ENCODE measurements around the gene UBTF.

UBTF gene

DNA sequence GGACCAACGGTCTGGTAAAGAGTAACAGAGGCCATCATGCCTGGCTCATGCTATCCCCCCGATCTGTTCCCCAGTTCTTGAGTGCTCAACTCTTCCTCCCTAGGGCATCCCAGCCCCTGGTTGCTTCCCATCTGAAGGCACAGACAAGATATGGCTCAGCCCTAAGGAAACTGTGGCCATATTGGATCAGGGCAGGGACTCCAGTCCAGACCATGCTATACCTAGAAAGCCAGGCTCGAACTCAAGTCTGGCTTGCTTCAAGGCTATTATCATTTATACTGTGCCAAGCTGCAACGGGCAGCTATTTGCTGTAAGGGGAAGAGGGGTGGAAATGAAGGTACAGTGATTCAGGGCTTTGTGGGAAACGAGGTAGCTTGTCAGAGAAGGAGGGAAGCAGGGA lies 2.8 kb downstream of the UBTF start:
- in situ Hi-C loops (cut with HindIII; ENCODE audit: low pct_unique_long_range_greater_than_20kb, low sequenced_read_pairs), result no loop called here
- DNase-seq (ENCODE audit: low read depth in 1 of 2, low spot score in 1 of 2), result no peak
- no peak for TF ChIP-seq JUND (IDR thresholded peaks at IDR 0.05; ENCODE audit: low read depth)

DNA sequence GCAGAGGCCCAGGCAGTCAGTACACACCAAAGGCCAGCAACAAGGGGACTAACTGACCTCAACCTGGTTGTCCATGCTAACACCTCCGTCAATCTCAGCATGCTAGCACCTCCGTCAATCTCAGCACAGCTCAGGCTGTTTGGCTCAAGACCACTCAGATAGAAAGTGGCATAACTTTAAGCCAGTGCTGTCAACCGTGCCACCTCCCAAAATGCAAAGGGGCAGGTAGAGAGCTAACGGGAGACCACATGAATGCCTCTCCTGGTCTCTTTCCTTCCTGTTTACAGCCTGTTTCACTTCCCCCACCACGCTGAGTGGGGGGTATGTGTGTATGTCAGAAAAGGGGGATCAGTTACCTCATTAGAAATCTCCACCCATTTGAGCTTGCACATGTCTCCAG lies 3.3 kb downstream of the UBTF start:
- no peak for DNase-seq (ENCODE audit: low read depth in 1 of 2, low spot score in 1 of 2)
- in situ Hi-C loops (cut with HindIII; ENCODE audit: low pct_unique_long_range_greater_than_20kb, low sequenced_read_pairs), result no loop called here
- TF ChIP-seq JUND (IDR thresholded peaks at IDR 0.05; ENCODE audit: low read depth), result no peak

- no peak for DNase-seq (ENCODE audit: low read depth in 1 of 2, low spot score in 1 of 2)
- TF ChIP-seq JUND (IDR thresholded peaks at IDR 0.05; ENCODE audit: low read depth), result no peak
- in situ Hi-C loops (cut with HindIII; ENCODE audit: low pct_unique_long_range_greater_than_20kb, low sequenced_read_pairs), result no loop called here
These were observed 4.6 kb downstream of the UBTF start for GRCh38 chr17:44214896-44215295.

GRCh38 chr17:44214230-44214494 lies 5.3 kb downstream of the UBTF start:
- in situ Hi-C loops (cut with HindIII; ENCODE audit: low pct_unique_long_range_greater_than_20kb, low sequenced_read_pairs), result no loop called here
- no peak for DNase-seq (ENCODE audit: low read depth in 1 of 2, low spot score in 1 of 2)
- no peak for TF ChIP-seq JUND (IDR thresholded peaks at IDR 0.05; ENCODE audit: low read depth)

- TF ChIP-seq JUND (IDR thresholded peaks at IDR 0.05; ENCODE audit: low read depth), result no peak
- in situ Hi-C loops (cut with HindIII; ENCODE audit: low pct_unique_long_range_greater_than_20kb, low sequenced_read_pairs), result no loop called here
- DNase-seq (ENCODE audit: low read depth in 1 of 2, low spot score in 1 of 2), result no peak
These were observed 5.9 kb downstream of the UBTF start for GRCh38 chr17:44213403-44214229.

DNA sequence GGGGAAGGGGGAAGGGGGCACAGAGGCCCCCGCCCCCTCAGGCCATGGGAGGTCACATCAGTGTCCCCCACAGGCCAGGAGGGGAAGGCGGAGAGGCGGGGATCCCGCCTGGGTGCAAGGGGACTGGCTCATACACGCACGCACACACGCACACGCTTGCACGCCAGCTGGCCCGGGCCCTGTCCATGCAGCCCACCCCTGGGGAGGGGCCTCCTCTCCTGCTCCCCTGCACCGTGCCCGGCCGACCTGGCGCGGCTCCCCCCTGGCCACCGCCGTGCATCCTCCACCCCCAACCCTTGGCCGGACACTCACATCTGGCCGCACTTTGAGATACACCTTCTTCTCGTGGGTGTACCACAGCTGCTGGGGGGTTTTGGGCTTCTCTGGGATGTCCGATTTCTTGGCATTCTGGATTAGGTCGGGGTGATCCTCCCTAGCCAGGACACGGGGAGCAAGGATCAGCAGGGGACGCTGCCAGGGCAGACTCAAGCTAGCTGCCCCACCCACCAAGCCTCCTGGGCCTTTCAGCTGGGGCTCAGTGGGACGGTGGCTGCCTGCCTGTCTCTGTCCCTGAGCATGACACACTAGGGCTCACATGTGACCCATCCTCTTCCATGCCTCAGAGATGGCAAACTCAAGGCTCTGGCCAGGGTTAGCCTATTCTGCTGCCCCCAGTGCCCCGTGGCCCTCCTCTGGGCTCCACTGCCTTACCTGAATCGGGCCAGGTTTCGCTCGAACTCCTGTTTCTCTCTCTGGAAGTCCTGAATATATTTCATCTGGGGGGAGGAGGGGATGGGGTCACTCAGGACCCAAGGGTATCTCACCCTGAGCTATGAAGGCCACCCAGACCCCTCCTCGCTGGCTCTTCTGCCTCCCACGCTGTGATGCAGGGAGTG lies 6.7 kb downstream of the UBTF start:
- no peak for TF ChIP-seq JUND (IDR thresholded peaks at IDR 0.05; ENCODE audit: low read depth)

GRCh38 chr17:44211281-44212265 lies 7.9 kb downstream of the UBTF start:
- in situ Hi-C loops (cut with HindIII; ENCODE audit: low pct_unique_long_range_greater_than_20kb, low sequenced_read_pairs), result no loop called here
- no peak for DNase-seq (ENCODE audit: low read depth in 1 of 2, low spot score in 1 of 2)
- TF ChIP-seq JUND (IDR thresholded peaks at IDR 0.05; ENCODE audit: low read depth), result no peak

More for the DNA sequence above, 6.7 kb downstream of the UBTF start:
- in situ Hi-C loops (cut with HindIII; ENCODE audit: low pct_unique_long_range_greater_than_20kb, low sequenced_read_pairs), result no loop called here
- no peak for DNase-seq (ENCODE audit: low read depth in 1 of 2, low spot score in 1 of 2)

GRCh38 chr17:44210342-44211192 lies 8.9 kb downstream of the UBTF start:
- in situ Hi-C loops (cut with HindIII; ENCODE audit: low pct_unique_long_range_greater_than_20kb, low sequenced_read_pairs), result no loop called here
- no peak for TF ChIP-seq JUND (IDR thresholded peaks at IDR 0.05; ENCODE audit: low read depth)
- no peak for DNase-seq (ENCODE audit: low read depth in 1 of 2, low spot score in 1 of 2)

- TF ChIP-seq JUND (IDR thresholded peaks at IDR 0.05; ENCODE audit: low read depth), result no peak
- in situ Hi-C loops (cut with HindIII; ENCODE audit: low pct_unique_long_range_greater_than_20kb, low sequenced_read_pairs), result no loop called here
- no peak for DNase-seq (ENCODE audit: low read depth in 1 of 2, low spot score in 1 of 2)
These were observed 9.6 kb downstream of the UBTF start for GRCh38 chr17:44209786-44210341.

GRCh38 chr17:44207743-44208142 lies 11.7 kb downstream of the UBTF start:
- no peak for TF ChIP-seq JUND (IDR thresholded peaks at IDR 0.05; ENCODE audit: low read depth)
- no peak for DNase-seq (ENCODE audit: low read depth in 1 of 2, low spot score in 1 of 2)
- in situ Hi-C loops (cut with HindIII; ENCODE audit: low pct_unique_long_range_greater_than_20kb, low sequenced_read_pairs), result no loop called here

DNA sequence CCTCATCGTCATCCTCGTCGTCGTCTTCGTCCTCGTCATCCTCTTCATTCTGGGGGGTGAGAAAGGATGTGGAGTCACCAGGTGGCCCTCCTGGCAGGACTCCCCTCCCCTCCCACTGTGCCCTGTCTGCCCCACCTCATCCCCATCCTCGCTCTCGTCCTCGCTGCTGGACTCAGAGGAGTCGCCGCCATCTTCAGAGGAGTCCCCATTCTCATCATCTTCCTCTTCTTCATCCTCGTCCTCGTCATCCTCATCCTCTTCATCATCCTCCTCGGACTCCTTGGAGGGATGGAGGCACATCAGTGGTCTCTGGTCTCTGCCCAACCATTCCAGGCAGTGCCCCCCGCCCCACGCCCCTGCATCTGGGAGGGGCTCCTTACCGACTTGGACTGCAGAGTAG lies 12.2 kb downstream of the UBTF start:
- no peak for DNase-seq (ENCODE audit: low read depth in 1 of 2, low spot score in 1 of 2)
- in situ Hi-C loops (cut with HindIII; ENCODE audit: low pct_unique_long_range_greater_than_20kb, low sequenced_read_pairs), result no loop called here
- TF ChIP-seq JUND (IDR thresholded peaks at IDR 0.05; ENCODE audit: low read depth), result no peak

Data from T47D (cell line).